ENCODE results near the gene ABR.

DNA sequence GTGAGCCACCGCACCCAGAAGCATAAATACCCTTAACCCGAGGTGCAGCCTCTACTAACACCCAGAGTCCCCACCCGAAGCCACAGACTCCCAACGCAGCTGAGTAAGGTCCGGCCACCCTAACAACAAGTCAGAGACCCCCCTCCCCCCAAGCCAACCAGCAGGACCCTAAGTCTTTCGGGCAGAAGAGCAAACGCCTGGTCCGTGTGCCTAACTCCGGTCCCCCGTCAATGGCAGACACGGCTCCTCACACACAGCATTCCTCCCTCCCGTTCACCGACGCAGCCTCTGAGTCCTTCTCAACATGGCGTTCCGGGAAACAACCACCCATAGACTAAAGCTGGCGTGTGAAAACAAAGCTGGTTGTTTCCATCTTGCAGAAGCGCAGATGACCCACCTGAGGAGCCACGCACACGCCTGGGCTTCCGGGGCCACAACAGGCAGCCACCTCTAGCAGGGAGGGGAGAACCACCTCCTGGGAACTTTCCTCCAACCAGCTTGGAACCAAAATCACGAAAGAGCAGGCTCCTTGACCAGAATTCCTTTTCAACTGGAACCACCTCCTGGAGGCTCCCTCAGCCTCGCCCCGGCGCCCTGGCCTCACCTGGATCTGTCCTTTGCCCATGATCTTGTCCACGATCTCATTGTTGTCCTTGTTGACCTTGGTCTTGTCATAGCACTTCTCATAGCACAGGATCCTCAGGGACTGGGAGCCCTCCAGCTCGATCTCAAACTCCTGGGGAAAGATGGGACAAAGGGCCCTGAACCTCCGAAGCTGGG is 130.1 kb downstream of the ABR start:
- no peak for TF ChIP-seq EZH2phosphoT487 (IDR thresholded peaks at IDR 0.05; ENCODE audit: low read depth)
- TF ChIP-seq, protein P1, sequence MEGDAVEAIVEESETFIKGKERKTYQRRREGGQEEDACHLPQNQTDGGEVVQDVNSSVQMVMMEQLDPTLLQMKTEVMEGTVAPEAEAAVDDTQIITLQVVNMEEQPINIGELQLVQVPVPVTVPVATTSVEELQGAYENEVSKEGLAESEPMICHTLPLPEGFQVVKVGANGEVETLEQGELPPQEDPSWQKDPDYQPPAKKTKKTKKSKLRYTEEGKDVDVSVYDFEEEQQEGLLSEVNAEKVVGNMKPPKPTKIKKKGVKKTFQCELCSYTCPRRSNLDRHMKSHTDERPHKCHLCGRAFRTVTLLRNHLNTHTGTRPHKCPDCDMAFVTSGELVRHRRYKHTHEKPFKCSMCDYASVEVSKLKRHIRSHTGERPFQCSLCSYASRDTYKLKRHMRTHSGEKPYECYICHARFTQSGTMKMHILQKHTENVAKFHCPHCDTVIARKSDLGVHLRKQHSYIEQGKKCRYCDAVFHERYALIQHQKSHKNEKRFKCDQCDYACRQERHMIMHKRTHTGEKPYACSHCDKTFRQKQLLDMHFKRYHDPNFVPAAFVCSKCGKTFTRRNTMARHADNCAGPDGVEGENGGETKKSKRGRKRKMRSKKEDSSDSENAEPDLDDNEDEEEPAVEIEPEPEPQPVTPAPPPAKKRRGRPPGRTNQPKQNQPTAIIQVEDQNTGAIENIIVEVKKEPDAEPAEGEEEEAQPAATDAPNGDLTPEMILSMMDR (IDR thresholded peaks at IDR 0.05; ENCODE audit: low read depth, low read length) = no peak

Measured in OCI-LY3 (cell line).